HEK293 (cell line): ENCODE results near the gene EMSY.

Experiments
- CTCF ChIA-PET: fragments of 350-600 bp; formaldehyde crosslinking; extraction: SDS; loops from one replicate; lab custom pipeline; 2021; ENCODE audit warnings: antibody characterized with exemption; lab: Yijun Ruan, JAX
- POLR2A ChIA-PET: fragments of 300-600 bp; formaldehyde crosslinking; extraction: SDS; loops from one replicate; lab custom pipeline; 2020; ENCODE audit warnings: antibody characterized with exemption, inconsistent platforms; lab: Yijun Ruan, JAX
- H3K27ac ChIP-seq: fragments of 200-500 bp; sonication (Bioruptor generic); 2 replicates; pipeline ENCODE4 v1.5.1; 2014; ENCODE audit warnings: low read depth, low read length, control low read depth, inconsistent platforms; ENCODE audit errors: extremely low read depth
- H3K36me3 ChIP-seq, 2 experiments: fragments of 200-500 bp in 1 of 2; sonication (Bioruptor generic) in 1 of 2; 1 replicate in 1 of 2; 2 replicates in 1 of 2; pipeline ENCODE4 v1.5.1; 2014 to 2017; ENCODE audit warnings: inconsistent platforms in 2 of 2, low read length in 2 of 2; ENCODE audit not compliant: control insufficient read depth in 2 of 2, insufficient read depth in 1 of 2
- H3K4me1 ChIP-seq: fragments of 200-500 bp; sonication (Bioruptor generic); 2 replicates; pipeline ENCODE4 v1.5.1; 2014; ENCODE audit warnings: mild to moderate bottlenecking, low read length, inconsistent platforms; ENCODE audit not compliant: control insufficient read depth, insufficient read depth
- H3K4me3 ChIP-seq: 2 replicates; pipeline ENCODE4 v1.5.1; 2011; ENCODE audit warnings: low read depth, mild to moderate bottlenecking, control low read depth, low read length, moderate library complexity
- H3K9me3 ChIP-seq: fragments of 200-500 bp; sonication (Bioruptor generic); 2 replicates; pipeline ENCODE4 v1.5.1; 2014; ENCODE audit warnings: low read depth, low read length, inconsistent platforms; ENCODE audit not compliant: control insufficient read depth, insufficient read depth
- ATF2 ChIP-seq: fragments of 450-650 bp; formaldehyde crosslinking; IDR thresholded peaks from 2 replicates; pipeline ENCODE4 v1.5.1; 2016; ENCODE audit warnings: missing biosample characterization, missing genetic modification characterization, low read depth
- BCL6B ChIP-seq: fragments of 450-650 bp; formaldehyde crosslinking; IDR thresholded peaks from 2 replicates; pipeline ENCODE4 v1.5.1; 2017; ENCODE audit warnings: missing biosample characterization, missing genetic modification characterization
- HOXA7 ChIP-seq: sonication (generic); formaldehyde crosslinking; IDR thresholded peaks from 2 replicates; pipeline ENCODE4 v1.8.1; 2022; ENCODE audit warnings: missing genetic modification reagents, borderline replicate concordance
- KLF10 ChIP-seq: fragments of 450-650 bp; IDR thresholded peaks from 2 replicates; pipeline ENCODE4 v1.5.1; 2018; ENCODE audit warnings: missing biosample characterization, mild to moderate bottlenecking, missing genetic modification characterization
- PRDM6 ChIP-seq: fragments of 450-650 bp; formaldehyde crosslinking; IDR thresholded peaks from 2 replicates; pipeline ENCODE4 v1.5.1; 2017; ENCODE audit warnings: missing biosample characterization, missing genetic modification characterization
- REPIN1 ChIP-seq: fragments of 450-650 bp; formaldehyde crosslinking; IDR thresholded peaks from 2 replicates; pipeline ENCODE4 v1.5.1; 2017; ENCODE audit warnings: missing biosample characterization, missing genetic modification characterization, low read depth
- SCRT1 ChIP-seq: fragments of 450-650 bp; formaldehyde crosslinking; IDR thresholded peaks from 2 replicates; pipeline ENCODE4 v1.5.1; 2016; ENCODE audit warnings: missing biosample characterization, missing genetic modification characterization, borderline replicate concordance
- SCRT2 ChIP-seq: fragments of 450-650 bp; formaldehyde crosslinking; IDR thresholded peaks from 2 replicates; pipeline ENCODE4 v1.5.1; 2016; ENCODE audit warnings: missing biosample characterization, missing genetic modification characterization
- ZNF23 ChIP-seq: fragments of 450-650 bp; formaldehyde crosslinking; IDR thresholded peaks from 2 replicates; pipeline ENCODE4 v1.5.1; 2016; ENCODE audit warnings: missing biosample characterization, missing genetic modification characterization, borderline replicate concordance
- ZNF292 ChIP-seq: fragments of 450-650 bp; formaldehyde crosslinking; IDR thresholded peaks from 2 replicates; pipeline ENCODE4 v1.5.1; 2016; ENCODE audit warnings: low read depth, missing biosample characterization, missing genetic modification characterization, borderline replicate concordance
- ZNF341 ChIP-seq: fragments of 450-650 bp; formaldehyde crosslinking; IDR thresholded peaks from 2 replicates; pipeline ENCODE4; 2016; ENCODE audit warnings: low read depth, missing biosample characterization, missing genetic modification characterization
- ZNF544 ChIP-seq: fragments of 450-650 bp; formaldehyde crosslinking; IDR thresholded peaks from 2 replicates; pipeline ENCODE4 v1.5.0; 2017; ENCODE audit warnings: missing biosample characterization, missing genetic modification characterization
- ZNF558 ChIP-seq: fragments of 450-650 bp; formaldehyde crosslinking; IDR thresholded peaks from 2 replicates; pipeline ENCODE4 v1.5.1; 2016; ENCODE audit warnings: missing biosample characterization, missing genetic modification characterization
- ZNF610 ChIP-seq: fragments of 450-650 bp; formaldehyde crosslinking; IDR thresholded peaks from 2 replicates; pipeline ENCODE4 v1.5.1; 2016; ENCODE audit warnings: missing biosample characterization, missing genetic modification characterization, borderline replicate concordance
- ZNF664 ChIP-seq: fragments of 450-650 bp; formaldehyde crosslinking; IDR thresholded peaks from 2 replicates; pipeline ENCODE4 v1.5.1; 2016; ENCODE audit warnings: missing biosample characterization, missing genetic modification characterization
- ZNF677 ChIP-seq: fragments of 450-650 bp; IDR thresholded peaks from 2 replicates; pipeline ENCODE4 v1.5.0; 2018; ENCODE audit warnings: missing biosample characterization, mild to moderate bottlenecking, missing genetic modification characterization, moderate library complexity
- ZNF768 ChIP-seq: fragments of 450-650 bp; formaldehyde crosslinking; IDR thresholded peaks from 2 replicates; pipeline ENCODE4 v1.5.1; 2018; ENCODE audit warnings: missing biosample characterization, mild to moderate bottlenecking, missing genetic modification characterization

Gene EMSY

GRCh38 chr11:76462317-76462716, 17.5 kb downstream of the EMSY start:
- POLR2A ChIA-PET: no interaction called here
- CTCF ChIA-PET: no interaction called here
- TF ChIP-seq ZNF23 (tag by site-specific recombination) (no peak), BCL6B (no peak), ZNF544 (tag by site-specific recombination) (no peak), ZNF292 (tag by site-specific recombination) (no peak), KLF10 (no peak), ZNF677 (no peak)
- TF ChIP-seq, all 188 proteins: peak for 0

GRCh38 chr11:76465701-76466100, 20.9 kb downstream of the EMSY start:
- H3K4me1 ChIP-seq: no peaks in the 10 kb centered on the region
- no peak for TF ChIP-seq ZNF341 (tag by site-specific recombination)
- CTCF ChIA-PET: no interaction called here

More at GRCh38 chr11:76462317-76462716, 17.5 kb downstream of the EMSY start:
- Histone ChIP-seq H3K27ac (no peak overlapping the region), H3K4me3 (no peak overlapping the region), H3K9me3 (no peaks in the 10 kb centered on the region), H3K4me1 (no peaks in the 10 kb centered on the region), H3K36me3 (peaks cover 0 to 39% of the 10 kb centered on the region in 2 experiments; a peak in 2 of 3 replicates)

GRCh38 chr11:76466666-76467065, 21.8 kb downstream of the EMSY start:
- no peak overlapping the region for H3K4me3 ChIP-seq
- TF ChIP-seq SCRT1 (tag by site-specific recombination) (no peak), SCRT2 (tag by site-specific recombination) (0 out of 2 replicates have a peak, but pooled peaks have one; percentile 14), ATF2 (tag by site-specific recombination) (peak; percentile 68), ZNF768 (tag by site-specific recombination) (no peak), ZNF558 (tag by site-specific recombination) (no peak), PRDM6 (peak; percentile 28; the same call in 1 of the 2 replicates), ZNF610 (tag by site-specific recombination) (no peak), REPIN1 (tag by site-specific recombination) (no peak), BCL6B (0 out of 2 replicates have a peak, but pooled peaks have one; percentile 5), ZNF664 (tag by site-specific recombination) (peak; percentile 70; the same call in 1 of the 2 replicates), HOXA7 (CRISPR knock-in tag) (no peak)
- TF ChIP-seq, all 188 proteins: peak for 5
- POLR2A ChIA-PET: no interaction called here
- Histone ChIP-seq H3K9me3 (no peaks in the 10 kb centered on the region), H3K4me1 (no peaks in the 10 kb centered on the region), H3K36me3 (peaks cover 0 to 39% of the 10 kb centered on the region in 2 experiments; a peak in 1 of 3 replicates), H3K27ac (no peak overlapping the region)
- CTCF ChIA-PET: interaction anchor here (4.4 kb wide), 1 partner anchor 7 kb away, joined by 25 read pairs; no protein-coding TSS in a partner anchor

More at GRCh38 chr11:76465701-76466100, 20.9 kb downstream of the EMSY start:
- no peaks in the 10 kb centered on the region for H3K9me3 ChIP-seq
- POLR2A ChIA-PET: no interaction called here
- no peak overlapping the region for H3K4me3 ChIP-seq
- peaks cover 0 to 35% of the 10 kb centered on the region in 2 experiments; a peak in 2 of 3 replicates for H3K36me3 ChIP-seq
- no peak overlapping the region for H3K27ac ChIP-seq
